WERI-Rb-1 (cell line): ENCODE measurements around the gene CSK.

ENCODE experiments used
- DNase-seq: peaks from one replicate; pipeline ENCODE4 v3.0.0-alpha.2; 2020
- H3K27ac ChIP-seq: fragments of 250-450 bp; sonication (Bioruptor Pico); 2 replicates; pipeline ENCODE4 v1.5.1; 2020; ENCODE audit warnings: mild to moderate bottlenecking, moderate library complexity
- H3K27me3 ChIP-seq: fragments of 250-450 bp; sonication (Bioruptor Pico); 2 replicates; pipeline ENCODE4 v1.5.1; 2021; ENCODE audit warnings: mild to moderate bottlenecking, low read depth, moderate library complexity; ENCODE audit not compliant: insufficient read depth, severe bottlenecking
- H3K36me3 ChIP-seq: fragments of 250-450 bp; sonication (Bioruptor Pico); 2 replicates; pipeline ENCODE4 v1.5.1; 2020; ENCODE audit warnings: mild to moderate bottlenecking, moderate library complexity
- H3K4me3 ChIP-seq: 2 replicates; pipeline ENCODE4 v1.5.1; 2011; ENCODE audit warnings: low read depth, mild to moderate bottlenecking, control low read depth, low read length
- H3K9me3 ChIP-seq: fragments of 250-450 bp; sonication (Bioruptor Pico); 2 replicates; pipeline ENCODE4 v1.5.1; 2021; ENCODE audit warnings: mild to moderate bottlenecking, moderate library complexity; ENCODE audit not compliant: severe bottlenecking
- CTCF ChIP-seq: IDR thresholded peaks from 2 replicates; pipeline ENCODE4 v1.5.1; 2011; ENCODE audit warnings: low read depth, mild to moderate bottlenecking, control low read depth, inconsistent platforms, low read length

CSK gene

GRCh38 chr15:74773731-74774252 is 8.1 kb upstream of the CSK start:
- Histone ChIP-seq H3K27ac (no peak overlapping the region), H3K36me3 (no peaks in the 10 kb centered on the region), H3K4me3 (no peak overlapping the region), H3K27me3 (no peaks in the 10 kb centered on the region), H3K9me3 (no peaks in the 10 kb centered on the region)
- DNase-seq = no peak
- no peak for TF ChIP-seq CTCF

- Histone ChIP-seq H3K27me3 (no peaks in the 10 kb centered on the region), H3K9me3 (no peaks in the 10 kb centered on the region), H3K4me3 (no peak overlapping the region), H3K36me3 (no peaks in the 10 kb centered on the region), H3K27ac (no peak overlapping the region)
- DNase-seq = no peak
- no peak for TF ChIP-seq CTCF
These were observed 6.7 kb upstream of the CSK start for GRCh38 chr15:74775132-74775562.

GRCh38 chr15:74775894-74776293 is 6.0 kb upstream of the CSK start:
- DNase-seq = no peak
- Histone ChIP-seq H3K27ac (no peak overlapping the region), H3K4me3 (no peak overlapping the region), H3K9me3 (no peaks in the 10 kb centered on the region), H3K36me3 (no peaks in the 10 kb centered on the region), H3K27me3 (no peaks in the 10 kb centered on the region)
- no peak for TF ChIP-seq CTCF

- DNase-seq = no peak
- Histone ChIP-seq H3K4me3 (no peak overlapping the region), H3K27me3 (no peaks in the 10 kb centered on the region), H3K36me3 (no peaks in the 10 kb centered on the region), H3K9me3 (no peaks in the 10 kb centered on the region), H3K27ac (no peak overlapping the region; the same call in 1 of the 2 replicates)
- TF ChIP-seq CTCF = no peak
These were observed 4.8 kb upstream of the CSK start for GRCh38 chr15:74776821-74777768.

- no peak for DNase-seq
- no peaks in the 10 kb centered on the region for H3K36me3 ChIP-seq
- H3K27me3 ChIP-seq = no peaks in the 10 kb centered on the region
- H3K27ac ChIP-seq = no peak overlapping the region
- H3K4me3 ChIP-seq = no peak overlapping the region
- TF ChIP-seq CTCF = no peak
- H3K9me3 ChIP-seq = no peaks in the 10 kb centered on the region
These were observed 3.9 kb upstream of the CSK start for GRCh38 chr15:74777769-74778598.
